ENCODE results near the gene ENGASE.
"Not testable (repeated sequence)": the region's sequence is repeated elsewhere in the genome, so short reads cannot be mapped to it uniquely, and the experiment has no call there.

The ENGASE gene

GRCh38 chr17:79074649-79075445 lies at the start of gene ENGASE:
TSS of gene ENGASE (plus strand) at chr17:79074824. CDS start at chr17:79074945, 121 bp downstream.
- DNase-seq, result peak; percentile 90
- in situ Hi-C loops (cut with MboI; ENCODE audit: low pct_unique_long_range_greater_than_20kb, low sequenced_read_pairs), result no loop called here

GRCh38 chr17:79024901-79025737 lies 49.5 kb upstream of the ENGASE start:
- in situ Hi-C loops (cut with MboI; ENCODE audit: low pct_unique_long_range_greater_than_20kb, low sequenced_read_pairs), result no loop called here

GRCh38 chr17:79026376-79027273 lies 48.0 kb upstream of the ENGASE start:
- in situ Hi-C loops (cut with MboI; ENCODE audit: low pct_unique_long_range_greater_than_20kb, low sequenced_read_pairs), result no loop called here
- DNase-seq, result no peak

More at GRCh38 chr17:79024901-79025737, 49.5 kb upstream of the ENGASE start:
- DNase-seq, result no peak

- in situ Hi-C loops (cut with MboI; ENCODE audit: low pct_unique_long_range_greater_than_20kb, low sequenced_read_pairs), result no loop called here
- DNase-seq, result no peak
Observed at GRCh38 chr17:79027274-79027924, 47.2 kb upstream of the ENGASE start.

- no peak for DNase-seq
- in situ Hi-C loops (cut with MboI; ENCODE audit: low pct_unique_long_range_greater_than_20kb, low sequenced_read_pairs), result no loop called here
Observed at GRCh38 chr17:79027925-79028491, 46.6 kb upstream of the ENGASE start.

GRCh38 chr17:79028496-79029326 lies 45.9 kb upstream of the ENGASE start:
- in situ Hi-C loops (cut with MboI; ENCODE audit: low pct_unique_long_range_greater_than_20kb, low sequenced_read_pairs), result no loop called here

GRCh38 chr17:79029327-79030009 lies 45.2 kb upstream of the ENGASE start:
- no peak for DNase-seq
- in situ Hi-C loops (cut with MboI; ENCODE audit: low pct_unique_long_range_greater_than_20kb, low sequenced_read_pairs), result no loop called here

More at GRCh38 chr17:79028496-79029326, 45.9 kb upstream of the ENGASE start:
- DNase-seq, result no peak

GRCh38 chr17:79030636-79031035 lies 44.0 kb upstream of the ENGASE start:
- in situ Hi-C loops (cut with MboI; ENCODE audit: low pct_unique_long_range_greater_than_20kb, low sequenced_read_pairs); DNase-seq: not testable (repeated sequence)

- in situ Hi-C loops (cut with MboI; ENCODE audit: low pct_unique_long_range_greater_than_20kb, low sequenced_read_pairs), result no loop called here
- DNase-seq, result no peak
Observed at GRCh38 chr17:79031996-79032875, 42.4 kb upstream of the ENGASE start.

GRCh38 chr17:79033046-79033616 lies 41.5 kb upstream of the ENGASE start:
- no peak for DNase-seq
- in situ Hi-C loops (cut with MboI; ENCODE audit: low pct_unique_long_range_greater_than_20kb, low sequenced_read_pairs), result no loop called here

- in situ Hi-C loops (cut with MboI; ENCODE audit: low pct_unique_long_range_greater_than_20kb, low sequenced_read_pairs), result no loop called here
- DNase-seq, result no peak
Observed at GRCh38 chr17:79033741-79034501, 40.7 kb upstream of the ENGASE start.

- in situ Hi-C loops (cut with MboI; ENCODE audit: low pct_unique_long_range_greater_than_20kb, low sequenced_read_pairs), result no loop called here
- no peak for DNase-seq
Observed at GRCh38 chr17:79034931-79035485, 39.6 kb upstream of the ENGASE start.

- DNase-seq, result no peak
- in situ Hi-C loops (cut with MboI; ENCODE audit: low pct_unique_long_range_greater_than_20kb, low sequenced_read_pairs), result no loop called here
Observed at GRCh38 chr17:79035686-79036085, 38.9 kb upstream of the ENGASE start.

- in situ Hi-C loops (cut with MboI; ENCODE audit: low pct_unique_long_range_greater_than_20kb, low sequenced_read_pairs), result no loop called here
- no peak for DNase-seq
Observed at GRCh38 chr17:79036181-79036580, 38.4 kb upstream of the ENGASE start.

- in situ Hi-C loops (cut with MboI; ENCODE audit: low pct_unique_long_range_greater_than_20kb, low sequenced_read_pairs), result no loop called here
- DNase-seq, result no peak
Observed at GRCh38 chr17:79036596-79036995, 38.0 kb upstream of the ENGASE start.

All from KBM-7 (cell line).